GM18498 (cell line): ENCODE results near the gene LRRC1.

Experiments
- ATAC-seq: cut with Tn5 transposase; IDR thresholded peaks from one replicate; pipeline ENCODE4 v1.9.1; 2021; ENCODE audit warnings: mild to moderate bottlenecking, moderate library complexity; ENCODE audit not compliant: unreplicated experiment

The LRRC1 gene

DNA sequence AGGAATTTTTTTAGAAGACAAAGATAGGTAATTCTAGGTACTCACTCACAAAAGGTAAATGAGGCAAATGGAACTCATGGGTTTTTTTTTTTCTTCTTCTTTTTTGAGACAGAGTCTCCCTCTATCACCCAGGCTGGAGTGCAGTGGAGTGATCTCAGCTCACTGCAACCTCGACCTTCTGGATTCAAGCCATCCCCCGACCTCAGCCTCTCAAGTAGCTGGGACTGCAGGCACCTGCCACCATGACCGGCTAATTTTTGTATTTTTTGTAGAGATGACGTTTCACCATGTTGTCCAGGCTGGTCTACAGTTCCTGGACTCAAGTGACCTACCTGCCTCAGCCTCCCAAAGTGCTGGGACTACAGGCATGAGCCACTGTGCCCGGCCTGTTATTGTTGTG lies 126.1 kb downstream of the LRRC1 start:
- no peak for ATAC-seq

DNA sequence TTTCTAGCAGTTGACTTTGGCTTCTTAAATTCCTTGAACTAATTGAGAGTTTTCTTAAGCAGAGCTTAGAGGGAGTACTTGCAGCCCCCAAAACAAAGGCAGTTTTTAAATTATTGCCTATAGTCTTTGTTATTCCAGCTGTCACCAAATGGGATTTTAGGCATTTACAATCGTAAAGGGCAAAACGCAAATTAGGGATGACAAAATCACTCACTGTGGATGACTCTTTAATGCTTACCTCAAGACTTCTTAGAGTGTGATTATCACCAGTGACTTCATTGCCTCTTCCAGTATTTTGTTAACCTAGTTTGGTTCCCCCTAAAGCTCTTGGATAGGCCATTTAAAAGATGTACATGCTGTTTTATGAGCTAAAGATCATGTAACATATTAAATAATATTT lies 126.8 kb downstream of the LRRC1 start:
- ATAC-seq: no peak

DNA sequence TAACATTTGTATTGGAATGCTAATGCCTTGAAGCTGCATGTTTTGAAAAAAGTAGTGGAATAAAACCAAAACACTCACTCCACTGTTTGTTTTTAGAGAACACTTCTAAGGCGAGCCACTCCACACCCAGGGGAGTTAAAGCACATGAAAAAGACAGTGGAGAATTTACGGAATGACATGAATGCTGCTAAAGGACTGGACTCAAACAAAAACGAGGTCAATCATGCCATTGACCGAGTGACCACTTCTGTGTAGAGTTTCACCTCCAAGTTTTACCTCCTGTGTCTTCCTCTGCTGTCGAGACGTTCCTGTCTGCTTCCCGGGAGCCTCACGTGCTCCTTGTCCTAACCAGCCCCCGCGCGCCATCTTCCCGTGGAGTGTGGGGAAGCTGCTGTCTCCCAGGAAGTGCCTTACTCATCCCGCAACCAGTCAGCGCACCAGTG lies 127.8 kb downstream of the LRRC1 start:
- no peak for ATAC-seq

DNA sequence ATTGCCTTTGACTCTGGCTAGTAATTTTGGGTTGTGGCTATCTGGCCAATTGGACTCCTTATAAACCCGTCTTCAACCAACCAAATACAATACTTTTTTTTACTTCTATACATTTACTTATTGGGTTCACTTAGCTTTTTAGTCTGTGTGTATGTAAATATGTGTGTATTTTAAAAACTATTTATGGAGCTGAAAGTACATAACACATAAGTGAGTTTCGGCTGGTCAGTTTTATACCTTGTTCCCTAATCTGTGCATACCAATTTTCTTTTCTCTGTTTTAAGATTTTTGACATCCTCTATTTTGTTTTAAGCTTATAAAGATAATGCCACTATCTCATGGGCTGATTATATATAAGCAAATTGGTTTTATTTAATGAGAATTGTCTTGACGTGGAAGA lies 129.5 kb downstream of the LRRC1 start:
- peak; percentile 74 for ATAC-seq

DNA sequence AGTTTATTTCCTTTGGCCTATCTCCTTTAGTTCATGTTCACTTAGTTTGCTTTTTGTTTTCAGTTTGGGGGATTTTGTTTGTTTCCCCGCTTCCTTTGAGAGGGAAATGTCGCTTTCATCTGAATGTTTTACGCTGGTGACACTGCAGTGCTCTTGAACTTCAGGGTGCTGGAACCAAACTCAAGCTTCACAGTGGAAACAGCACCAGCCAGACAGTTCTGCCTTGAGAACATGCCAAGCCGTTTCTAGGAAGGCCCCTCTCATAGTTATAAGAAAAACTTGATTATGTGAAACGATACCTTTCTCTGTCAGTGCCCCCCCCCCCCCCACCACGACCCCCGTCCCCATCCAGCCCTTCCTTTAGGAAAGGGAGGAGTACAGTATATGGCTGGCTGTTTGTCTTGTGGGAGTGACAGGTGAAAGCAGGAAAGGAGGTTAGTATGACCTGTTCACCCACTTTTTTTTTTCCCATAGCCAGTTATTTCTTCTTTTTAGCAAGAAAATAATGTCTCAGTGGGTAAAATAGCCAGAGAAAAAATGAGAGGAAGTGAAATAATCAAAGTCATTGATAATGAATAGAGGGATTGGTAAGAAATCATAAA lies 130.1 kb downstream of the LRRC1 start:
- ATAC-seq: no peak

DNA sequence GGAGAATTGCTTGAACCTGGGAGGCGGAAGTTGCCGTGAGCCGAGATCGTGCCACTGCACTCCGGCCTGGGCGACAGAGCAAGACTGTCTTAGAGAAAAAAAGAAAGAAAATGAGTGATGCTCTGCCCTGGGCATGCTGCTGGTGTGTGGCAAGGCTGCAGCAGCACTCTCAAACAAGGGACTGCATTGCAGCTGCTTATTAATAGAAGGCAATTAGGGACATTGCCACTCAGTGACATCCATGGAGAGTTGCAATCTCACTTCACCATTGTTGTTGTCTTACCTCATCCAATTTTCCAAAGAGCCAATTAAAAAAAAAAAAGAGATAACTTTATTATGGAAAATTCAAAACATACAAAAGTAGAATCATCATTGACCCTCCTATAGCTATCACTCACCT lies 131.1 kb downstream of the LRRC1 start:
- ATAC-seq: no peak

DNA sequence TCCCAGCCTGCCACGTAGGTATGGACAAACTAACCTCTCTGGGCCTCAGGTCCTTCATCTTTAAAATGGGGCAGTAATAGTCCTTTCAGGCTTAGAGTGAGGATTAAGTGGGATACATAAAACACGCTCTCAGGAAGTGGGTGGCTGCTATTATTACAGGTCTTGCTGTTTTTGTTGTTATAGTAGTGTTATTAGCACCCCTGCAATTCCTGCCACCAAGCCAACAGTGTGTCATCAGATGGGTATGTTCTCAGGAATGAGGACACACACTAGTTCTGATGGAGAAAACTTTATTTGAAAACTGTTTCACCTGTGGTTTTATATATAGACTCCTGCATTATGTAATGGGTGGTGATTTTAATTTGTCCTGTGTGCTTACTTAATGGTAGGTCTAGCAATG lies 131.7 kb downstream of the LRRC1 start:
- no peak for ATAC-seq

DNA sequence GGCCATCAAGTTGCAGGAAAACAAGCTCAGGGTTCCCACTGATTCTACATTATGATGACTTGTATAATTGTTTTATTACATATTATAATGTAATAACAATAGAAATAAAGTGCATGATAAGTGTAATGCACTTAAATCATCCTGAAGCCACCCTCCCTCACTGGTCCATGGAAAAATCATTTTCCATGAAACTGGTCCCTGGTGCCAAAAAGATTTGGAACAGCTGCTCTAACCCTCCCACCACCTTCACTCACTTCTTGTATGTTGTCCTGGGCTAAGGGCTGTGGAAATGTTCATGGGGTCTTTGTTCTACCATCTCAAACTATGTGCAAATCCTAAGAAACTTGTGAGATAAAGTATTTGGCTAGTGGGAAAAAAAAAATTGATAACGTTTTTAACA lies 133.8 kb downstream of the LRRC1 start:
- no peak for ATAC-seq

DNA sequence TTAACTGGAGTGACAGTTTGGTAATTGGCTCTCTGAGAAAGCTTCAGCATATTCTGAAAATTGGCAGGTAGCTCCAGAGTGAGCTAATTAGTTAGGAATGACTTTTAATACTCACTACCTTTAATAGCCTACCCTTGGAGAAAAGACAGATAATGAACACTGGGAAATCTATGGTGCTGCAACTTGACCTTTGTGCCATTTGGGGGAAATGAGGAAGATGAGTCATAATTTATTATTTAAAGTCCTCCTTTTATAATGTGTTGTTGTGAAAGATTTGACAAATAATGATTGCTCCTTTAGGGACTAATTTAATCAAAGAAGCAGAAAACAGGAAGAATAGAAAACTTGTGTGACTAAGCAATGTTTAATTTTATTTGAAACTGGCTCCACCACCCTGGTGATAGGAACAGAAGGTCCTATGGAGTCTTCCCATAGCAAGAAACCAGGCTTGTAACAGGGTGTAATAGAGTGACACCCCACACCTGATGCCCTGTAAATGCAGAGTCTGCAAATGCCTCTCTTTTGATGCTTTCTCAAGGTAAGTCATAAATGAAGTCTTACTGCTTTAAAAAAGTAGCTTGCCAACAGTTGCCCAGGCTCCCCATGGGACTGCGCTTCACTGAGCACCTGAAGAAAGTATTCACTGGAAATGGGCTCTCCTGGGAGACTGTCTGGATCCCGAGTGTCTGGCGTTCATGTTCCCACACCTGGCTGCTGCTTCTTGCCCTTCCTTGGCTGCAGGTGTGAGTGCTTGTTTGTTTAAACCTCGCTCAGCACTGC lies 134.4 kb downstream of the LRRC1 start:
- no peak for ATAC-seq

DNA sequence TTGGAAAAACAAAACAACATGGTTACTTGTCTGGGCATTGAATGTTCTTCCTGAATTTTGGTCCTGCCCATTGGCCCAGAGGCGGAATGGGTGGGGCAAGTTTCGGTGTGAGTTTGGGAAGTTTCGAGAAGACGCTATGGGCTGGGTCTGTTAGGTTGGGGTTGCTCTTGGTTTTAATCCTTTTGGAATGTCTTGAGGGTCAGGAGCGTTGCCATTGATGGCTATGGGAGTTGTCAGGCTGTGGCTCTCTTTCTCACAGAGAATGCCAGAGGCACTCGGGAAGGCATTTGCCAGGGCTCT lies 135.0 kb downstream of the LRRC1 start:
- ATAC-seq: no peak

DNA sequence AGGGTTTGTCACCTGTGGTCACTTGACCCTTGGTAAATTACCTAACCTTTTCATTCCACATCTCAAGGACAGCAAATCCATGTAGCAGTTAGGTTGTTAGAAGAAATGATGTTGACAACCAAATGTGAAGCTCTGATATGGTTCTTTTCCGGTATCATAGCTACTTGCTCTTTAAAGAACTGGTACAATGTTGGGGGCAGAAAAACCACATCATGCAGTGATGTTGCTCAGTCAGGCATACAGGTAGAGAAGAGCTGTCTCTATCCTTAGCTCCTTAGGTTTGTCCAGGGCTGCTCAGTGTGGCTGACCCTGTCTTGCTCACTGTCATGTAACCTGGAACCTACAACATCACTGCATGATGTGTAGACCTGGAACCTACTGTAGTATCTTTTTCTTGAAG lies 135.5 kb downstream of the LRRC1 start:
- no peak for ATAC-seq

DNA sequence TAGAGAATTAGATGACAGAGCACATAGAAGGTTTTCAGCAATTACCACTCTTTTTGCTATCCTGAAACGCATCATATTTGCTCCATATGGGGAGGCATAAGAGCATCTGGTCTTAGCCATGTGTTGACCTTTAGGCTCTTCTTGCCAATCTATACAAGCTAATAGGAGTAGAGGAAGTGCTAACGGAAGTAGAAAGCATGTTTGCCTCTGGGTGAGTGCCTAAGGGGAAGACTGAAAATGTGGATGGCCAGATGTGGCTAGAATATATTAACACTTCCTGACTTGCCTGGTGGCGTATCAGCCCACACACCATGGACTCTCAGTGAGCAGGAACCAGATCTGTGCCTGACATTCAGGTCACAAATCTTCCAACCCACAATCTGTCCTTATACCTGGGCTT lies 136.3 kb downstream of the LRRC1 start:
- no peak for ATAC-seq

DNA sequence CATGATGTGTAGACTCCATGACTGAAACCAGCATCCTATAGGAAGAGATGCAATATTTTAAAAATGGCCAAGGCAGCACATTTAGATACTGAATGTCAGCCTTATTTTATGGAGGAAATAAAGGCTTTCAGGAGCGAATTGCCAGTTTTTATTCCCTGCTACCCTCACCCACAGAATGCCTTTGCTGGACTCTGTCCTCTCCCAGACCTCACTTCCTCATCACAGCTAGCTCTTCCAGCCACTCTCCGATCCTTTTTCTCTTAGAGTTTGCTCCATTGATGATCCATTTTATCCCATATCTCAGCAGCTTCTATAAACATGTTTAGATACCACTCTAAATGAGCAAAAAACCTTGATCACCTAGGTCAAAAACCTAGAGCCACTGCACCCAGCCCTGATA lies 137.7 kb downstream of the LRRC1 start:
- ATAC-seq: no peak

DNA sequence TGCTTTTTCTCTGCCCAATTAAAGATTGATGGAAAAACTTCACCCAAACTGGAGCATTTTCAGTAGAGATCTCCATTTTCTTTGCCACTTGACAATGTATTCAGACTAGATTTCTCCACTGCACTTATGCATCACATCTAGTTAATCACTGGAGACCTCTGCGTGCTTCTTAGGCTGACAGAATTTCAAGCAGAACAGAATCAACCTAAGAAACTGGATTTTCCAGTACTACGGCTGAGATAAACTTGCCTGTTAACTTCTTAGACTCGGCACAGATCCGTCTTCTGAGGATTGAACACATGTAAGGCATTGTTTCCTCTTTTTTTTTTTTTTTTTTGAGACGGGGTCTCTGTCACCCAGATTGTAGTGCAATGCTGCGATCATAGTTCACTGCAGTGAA lies 139.2 kb downstream of the LRRC1 start:
- no peak for ATAC-seq

DNA sequence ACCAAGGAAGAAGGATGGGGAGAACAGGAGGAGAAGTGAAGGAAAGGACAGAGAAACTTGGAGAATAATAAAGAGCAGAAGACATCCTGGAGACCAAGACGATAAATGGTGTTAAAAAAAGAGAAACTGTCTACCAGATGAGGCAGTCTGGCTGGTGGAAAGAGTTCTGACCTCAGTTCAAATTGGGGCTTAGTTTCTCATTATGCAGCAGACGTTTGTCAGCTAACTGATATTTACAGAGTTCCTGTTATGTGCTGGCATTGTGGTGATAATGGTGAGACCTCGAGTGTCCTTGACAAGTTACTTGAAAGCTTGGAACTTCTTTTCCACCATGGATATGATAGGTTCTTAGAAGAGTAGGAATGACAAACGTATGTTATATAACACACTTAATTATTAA lies 142.7 kb downstream of the LRRC1 start:
- ATAC-seq: no peak

DNA sequence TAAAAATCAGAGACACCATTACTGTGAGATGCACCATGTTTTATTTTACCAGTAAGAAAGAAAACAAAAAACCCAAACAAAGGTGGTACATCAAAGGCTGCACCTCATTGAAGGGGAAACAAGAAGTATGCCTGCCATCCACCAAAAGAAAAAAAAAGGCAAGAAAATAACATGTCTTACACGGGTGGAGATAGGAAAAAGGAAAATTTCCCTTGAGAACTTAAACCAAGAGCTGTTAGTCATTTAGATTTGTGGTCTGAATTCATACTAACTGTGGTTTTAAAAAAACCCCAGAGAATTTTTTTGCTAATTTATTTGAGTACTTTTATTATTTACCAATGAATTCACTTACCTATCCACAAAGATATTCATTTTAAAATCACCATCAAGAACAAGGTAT lies 144.0 kb downstream of the LRRC1 start:
- no peak for ATAC-seq

DNA sequence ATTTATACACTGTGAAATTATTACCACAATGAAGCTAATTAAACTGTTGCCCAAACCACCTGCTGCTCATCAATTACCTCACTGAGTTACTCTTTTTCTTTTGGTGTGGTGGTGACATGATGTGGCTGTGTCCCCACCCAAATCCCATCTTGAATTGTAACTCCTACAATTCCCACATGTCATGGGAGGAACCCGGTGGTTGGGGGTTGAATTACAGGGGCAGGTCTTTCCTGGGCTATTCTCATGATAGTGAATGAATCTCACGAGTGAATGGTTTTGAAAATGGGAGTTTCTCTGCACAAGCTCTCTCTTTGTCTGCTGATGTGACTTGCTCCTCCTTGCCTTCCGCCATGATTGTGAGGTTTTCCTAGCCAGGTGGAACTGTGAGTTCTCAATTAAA lies 145.0 kb downstream of the LRRC1 start:
- ATAC-seq: no peak

DNA sequence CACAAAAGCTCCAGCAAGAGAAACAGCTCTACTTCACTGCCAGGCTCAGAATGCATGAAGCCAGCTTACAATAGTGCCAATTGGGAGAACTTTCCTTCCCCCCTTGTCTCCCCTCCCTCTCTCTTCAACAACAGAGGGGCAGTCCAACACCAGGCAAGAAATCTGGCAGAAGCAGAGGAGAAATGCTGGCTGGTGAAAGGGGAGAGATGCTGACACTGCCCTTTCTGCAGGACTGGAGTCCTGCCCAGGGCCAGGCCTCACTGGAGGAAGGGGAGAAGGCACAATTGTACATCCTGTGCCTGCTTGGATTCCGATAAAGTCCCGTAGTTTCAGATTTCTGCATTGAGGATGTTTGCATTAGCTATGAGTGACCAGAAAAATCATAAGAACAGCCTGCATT lies 148.6 kb downstream of the LRRC1 start:
- ATAC-seq: no peak

DNA sequence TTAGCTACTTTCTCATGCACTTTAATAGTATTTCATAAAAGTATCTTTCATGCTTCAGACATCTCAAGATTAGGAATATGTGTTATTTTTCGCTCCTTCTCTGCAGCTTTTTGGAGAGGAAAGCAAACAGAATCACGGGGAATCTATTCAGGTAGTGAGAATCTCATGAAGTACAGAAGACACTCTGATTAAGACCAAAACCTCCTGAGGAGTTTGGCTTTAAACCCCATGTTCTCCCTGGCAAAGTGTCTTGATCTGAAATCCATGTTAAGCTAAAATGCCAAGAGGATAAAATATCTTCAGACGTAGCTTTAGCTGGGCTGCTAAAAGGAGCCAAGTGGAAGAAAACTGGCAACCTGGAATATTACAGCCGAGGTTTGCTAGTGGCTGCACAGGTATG lies 149.3 kb downstream of the LRRC1 start:
- ATAC-seq: no peak

DNA sequence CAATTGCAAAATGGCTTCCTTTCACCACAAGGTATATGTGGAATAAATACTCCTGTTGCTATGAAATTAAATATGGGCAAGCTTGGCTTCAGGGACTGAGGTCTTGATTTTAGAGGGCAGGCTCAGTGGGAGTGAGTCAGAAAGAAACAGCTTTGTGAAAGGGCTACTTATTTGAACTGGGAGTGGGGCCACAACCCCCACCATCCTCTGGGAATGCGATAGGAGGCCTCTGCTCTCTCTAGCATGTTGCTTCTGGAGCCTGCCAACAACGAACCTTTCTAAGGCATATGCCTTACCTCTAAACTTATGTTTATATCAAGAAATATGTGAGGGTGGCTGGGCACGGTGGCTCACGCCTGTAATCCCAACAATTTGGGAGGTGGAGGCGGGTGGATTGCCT lies 149.7 kb downstream of the LRRC1 start:
- ATAC-seq: no peak

DNA sequence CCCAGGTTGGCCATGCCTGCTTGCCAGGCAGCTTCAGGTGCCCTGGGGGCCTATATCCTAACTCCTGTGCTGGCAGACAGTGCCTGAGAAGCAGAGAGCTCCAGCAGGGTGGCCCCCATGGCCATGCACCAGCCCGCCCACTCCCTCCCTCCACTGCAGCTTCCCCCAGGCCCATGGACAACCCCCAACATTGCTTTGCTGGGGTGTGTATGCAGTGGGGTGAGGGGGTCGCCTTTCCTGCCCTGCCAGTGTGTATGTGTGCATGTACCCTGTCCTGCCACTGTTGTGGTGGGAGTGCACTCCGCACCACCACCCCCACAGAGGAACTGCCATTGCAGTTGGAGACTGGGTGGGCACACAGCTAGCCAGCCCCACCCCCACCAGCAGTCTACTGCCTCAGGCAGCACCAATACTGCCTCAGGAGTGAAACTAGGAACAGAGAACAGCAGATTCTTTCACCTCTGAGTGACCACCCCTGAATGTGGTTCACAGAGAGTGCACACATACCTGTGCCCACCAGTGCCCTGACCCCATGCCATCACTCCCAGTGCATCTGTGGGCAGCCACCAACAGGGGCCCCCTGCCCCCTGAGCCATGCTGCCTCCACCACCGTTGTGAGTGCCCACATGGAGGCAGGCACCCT lies 151.1 kb downstream of the LRRC1 start:
- ATAC-seq: peak; percentile 62

DNA sequence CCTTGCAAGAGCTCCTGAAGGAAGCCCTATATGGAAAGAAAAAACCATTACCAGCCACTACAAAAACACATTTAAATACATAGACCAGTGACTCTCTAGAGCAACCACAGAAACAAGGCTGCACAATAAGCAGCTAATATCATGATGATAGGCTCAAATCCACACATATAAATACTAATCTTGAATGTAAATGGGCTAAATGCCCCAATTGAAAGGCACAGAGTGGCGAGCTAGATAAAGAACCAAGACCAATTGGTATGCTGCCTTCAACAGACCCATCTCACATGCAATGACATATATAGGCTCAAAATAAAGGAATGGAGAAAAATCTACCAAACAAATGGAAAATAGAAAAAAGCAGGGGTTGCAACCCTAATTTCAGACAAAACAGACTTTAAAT lies 153.0 kb downstream of the LRRC1 start:
- ATAC-seq: no peak

DNA sequence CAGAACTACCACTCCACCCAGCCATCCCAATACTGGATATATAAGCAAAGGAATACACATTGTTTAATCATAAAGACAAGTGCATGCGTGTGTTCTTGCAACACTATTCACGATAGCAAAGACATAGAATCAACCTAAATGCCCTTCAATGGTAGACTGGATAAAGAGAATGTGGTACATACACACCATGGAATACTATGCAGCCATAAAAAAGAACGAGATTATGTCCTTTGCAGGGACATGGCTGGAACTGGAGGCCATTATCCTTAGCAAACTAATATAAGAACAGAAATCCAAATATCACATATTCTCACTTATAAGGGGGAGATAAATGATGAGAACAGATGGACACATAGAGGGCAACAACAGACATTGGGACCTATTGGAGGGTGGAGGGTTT lies 156.6 kb downstream of the LRRC1 start:
- no peak for ATAC-seq
